Islet precursor cell (in vitro differentiated cells): Measurements from ENCODE around the gene FOXD4L3.
"Not testable (repeated sequence)": the region's sequence is repeated elsewhere in the genome, so short reads cannot be mapped to it uniquely, and the experiment has no call there.

Source experiments
- DNase-seq: peaks from one replicate; pipeline ENCODE4 v3.0.0-alpha.2; 2018

FOXD4L3 gene

GRCh38 chr9:68302567-68302966 lies at the start of gene FOXD4L3:
TSS of gene FOXD4L3 (plus strand) at chr9:68302867. CDS start at chr9:68302952, 85 bp downstream.
- DNase-seq, result not testable (repeated sequence)

- DNase-seq, result not testable (repeated sequence)
Measured at GRCh38 chr9:68281041-68281440, 21.6 kb upstream of the FOXD4L3 start.

- DNase-seq, result not testable (repeated sequence)
Measured at GRCh38 chr9:68303771-68304170, 1.1 kb downstream of the FOXD4L3 start.

DNA sequence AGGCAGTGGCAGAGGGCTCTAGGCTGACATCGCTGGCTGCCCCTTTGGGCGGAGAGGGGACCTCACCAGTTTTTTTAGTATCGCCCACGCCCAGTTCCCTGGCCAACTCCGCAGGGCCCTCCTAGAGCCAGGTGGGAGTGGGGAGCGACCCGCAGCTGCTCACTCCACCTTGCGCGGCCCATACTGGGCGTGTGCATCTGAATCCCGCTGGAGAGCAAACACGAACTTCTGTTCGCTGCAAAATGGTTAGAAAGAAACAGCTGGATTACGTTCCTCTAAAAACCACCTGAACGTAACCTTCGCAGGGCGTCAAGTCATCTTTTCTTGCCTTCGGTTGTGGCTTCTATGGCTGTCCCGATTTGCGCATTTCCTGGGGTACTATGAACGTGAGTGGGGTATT lies 1.5 kb downstream of the FOXD4L3 start:
- DNase-seq, result not testable (repeated sequence)

DNA sequence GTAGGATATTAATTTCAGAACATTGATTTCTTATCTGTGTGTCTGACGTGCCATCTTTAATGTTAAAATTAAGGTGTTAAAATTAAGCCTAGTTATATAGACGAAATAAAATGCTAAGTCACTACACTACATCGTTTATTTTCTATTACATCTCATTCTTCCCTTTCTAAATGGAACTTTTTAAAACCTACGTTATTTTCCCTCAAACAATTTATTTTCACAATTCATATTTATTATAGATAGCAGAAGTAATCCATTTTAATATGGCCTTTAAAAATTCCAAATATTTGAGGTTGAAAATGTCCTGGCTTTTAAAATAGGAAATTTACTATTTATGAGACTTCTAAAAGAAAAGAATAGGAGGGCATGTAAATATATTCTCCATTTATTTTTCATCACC lies 2.1 kb downstream of the FOXD4L3 start:
- DNase-seq, result not testable (repeated sequence)

DNA sequence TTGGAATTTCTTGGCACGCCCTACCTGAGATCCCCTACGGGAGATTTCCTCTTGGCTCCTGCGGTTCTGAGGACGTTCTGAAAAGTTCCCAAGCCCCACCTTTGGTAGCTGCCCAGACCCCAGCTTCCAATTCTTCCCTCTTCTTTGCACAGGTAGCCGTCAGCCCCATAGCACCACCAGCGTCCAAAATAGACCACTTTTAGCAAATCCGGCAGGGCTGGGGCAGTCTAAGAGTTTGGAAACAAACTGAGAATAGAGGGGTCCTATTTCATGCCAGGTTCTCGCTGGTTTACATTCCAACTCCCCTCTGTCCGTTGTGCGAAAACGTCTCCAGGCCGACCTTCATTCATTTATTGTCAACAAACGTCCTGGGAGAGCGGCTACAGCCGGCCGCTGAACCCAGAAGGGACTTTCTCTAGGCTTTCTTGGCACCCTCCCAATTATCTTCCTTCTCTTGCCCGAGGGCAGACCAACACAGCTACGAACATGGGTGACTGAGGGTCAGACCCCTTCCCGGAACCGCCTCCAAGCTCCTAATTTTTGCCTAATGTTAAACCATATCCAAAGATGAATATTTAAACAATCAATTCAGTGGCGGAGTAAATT lies 3.1 kb downstream of the FOXD4L3 start:
- not testable (repeated sequence) for DNase-seq

- DNase-seq, result not testable (repeated sequence)
Measured at GRCh38 chr9:68306391-68306964, 3.8 kb downstream of the FOXD4L3 start.

GRCh38 chr9:68307127-68307526 lies 4.5 kb downstream of the FOXD4L3 start:
- DNase-seq, result not testable (repeated sequence)

DNA sequence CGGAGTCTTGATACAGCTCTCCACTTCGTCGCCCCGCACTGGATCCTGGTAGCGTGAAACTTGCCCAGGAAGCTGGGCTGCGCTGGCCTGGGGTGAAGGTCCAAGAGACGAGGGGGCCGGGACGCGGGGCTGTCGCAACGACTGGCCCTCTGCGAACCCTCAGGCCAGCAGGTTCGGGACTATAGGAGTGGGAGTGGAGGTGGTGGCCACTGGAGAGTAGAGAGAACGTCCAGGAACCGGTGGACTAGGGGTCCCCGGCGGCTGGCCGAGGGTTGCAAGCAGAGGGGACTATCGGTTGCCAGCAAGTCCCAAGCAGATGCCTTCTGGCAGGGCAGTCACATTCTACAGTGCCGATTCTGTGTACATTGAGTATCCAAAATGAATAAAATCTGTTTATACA lies 5.0 kb downstream of the FOXD4L3 start:
- not testable (repeated sequence) for DNase-seq

GRCh38 chr9:68311208-68311607 lies 8.5 kb downstream of the FOXD4L3 start:
- DNase-seq, result not testable (repeated sequence)

DNA sequence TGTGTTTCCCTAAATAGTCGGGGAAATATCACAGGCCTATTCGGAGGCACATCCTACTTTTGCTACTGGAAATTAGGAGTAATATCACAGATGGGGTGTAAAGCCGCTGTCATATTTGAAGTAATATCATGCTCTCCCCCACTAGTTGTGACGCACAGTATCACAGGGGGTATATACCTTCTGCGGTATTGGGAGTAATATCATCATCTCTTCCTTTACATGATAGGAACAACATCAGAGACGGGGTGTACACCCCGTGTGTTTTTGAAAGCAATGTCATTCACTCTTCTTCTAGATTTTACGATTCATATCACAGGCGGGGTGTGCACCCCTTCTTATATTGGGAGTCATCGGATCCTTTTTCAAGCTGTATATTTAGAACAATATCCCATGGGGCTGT lies 15.5 kb downstream of the FOXD4L3 start:
- DNase-seq, result not testable (repeated sequence)

DNA sequence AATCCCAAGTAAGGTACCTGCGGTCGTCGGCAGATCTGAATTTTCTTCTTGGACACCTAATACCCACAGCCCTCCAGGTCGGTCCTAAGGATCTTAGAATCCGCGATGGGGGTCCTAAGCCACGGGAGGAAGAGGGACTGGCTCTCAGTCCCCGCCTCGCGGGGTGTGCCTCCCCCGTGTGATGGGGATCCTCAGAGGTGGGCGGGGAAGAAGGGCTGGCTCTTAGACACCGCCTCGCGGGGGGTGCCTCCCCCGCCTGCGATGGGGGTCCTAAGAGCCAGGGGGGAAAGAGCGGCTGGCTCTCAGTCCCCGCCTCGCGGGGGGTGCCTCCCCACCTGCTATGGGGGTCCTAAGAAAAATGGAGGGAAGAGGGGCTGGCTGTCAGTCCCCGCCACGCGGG lies 21.1 kb downstream of the FOXD4L3 start:
- not testable (repeated sequence) for DNase-seq

DNA sequence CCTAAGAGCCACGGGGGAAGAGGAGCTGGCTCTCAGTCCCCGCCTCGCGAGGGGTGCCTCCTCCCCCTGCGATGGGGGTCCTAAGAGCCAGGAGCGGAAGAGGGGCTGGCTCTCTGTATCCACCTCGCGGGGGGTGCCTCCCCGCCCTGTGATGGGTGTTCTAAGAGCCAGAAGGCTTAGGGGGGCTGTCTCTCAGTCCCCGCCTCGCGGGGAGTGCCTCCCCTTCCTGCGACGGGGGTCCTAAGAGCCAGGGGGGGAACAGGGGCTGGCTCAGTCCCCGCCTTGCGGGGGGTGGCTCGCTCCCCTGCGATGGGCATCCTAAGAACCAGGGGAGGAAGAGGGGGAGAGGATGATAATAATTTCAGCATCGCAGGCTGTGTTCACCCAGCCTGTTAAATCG lies 21.9 kb downstream of the FOXD4L3 start:
- not testable (repeated sequence) for DNase-seq

DNA sequence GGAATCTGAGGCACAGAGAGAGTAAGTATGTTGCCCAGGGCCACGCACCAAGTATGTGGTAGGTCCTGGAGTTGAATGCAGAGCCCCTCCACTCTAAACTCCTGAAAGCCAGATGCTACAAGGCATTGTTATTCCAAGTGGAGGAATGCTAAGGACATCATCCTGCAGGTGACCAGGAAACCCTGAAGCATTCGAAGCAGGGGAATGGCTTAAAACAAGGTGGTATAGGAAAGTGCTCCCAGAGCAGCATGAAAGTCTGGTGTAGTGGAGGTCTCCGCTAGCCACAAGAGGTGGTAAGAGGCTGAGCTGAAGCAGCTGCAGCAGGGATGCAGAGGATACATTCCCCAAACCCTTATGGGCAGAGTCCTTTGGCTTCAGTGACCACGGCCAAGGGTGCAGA lies 26.4 kb downstream of the FOXD4L3 start:
- DNase-seq, result not testable (repeated sequence)

- DNase-seq, result not testable (repeated sequence)
Measured at GRCh38 chr9:68330531-68331173, 28.0 kb downstream of the FOXD4L3 start.

DNA sequence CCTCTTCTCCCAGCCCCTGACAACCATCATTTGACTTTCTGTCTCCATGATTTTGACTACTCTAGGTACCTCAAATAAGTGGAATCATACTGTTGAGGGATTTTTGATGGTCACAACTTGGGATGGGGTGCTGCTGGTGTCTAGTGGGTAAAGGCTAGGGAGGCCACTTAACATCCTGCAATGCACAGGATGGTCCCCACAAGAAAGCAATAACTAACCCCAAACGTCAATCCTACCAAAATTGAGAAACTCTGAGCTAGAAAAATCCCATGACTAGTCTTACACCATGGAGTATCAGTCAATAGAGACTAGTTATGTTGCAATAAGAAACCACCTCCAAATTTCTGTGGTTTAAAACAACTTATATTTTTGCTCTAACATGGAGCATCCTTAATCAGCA lies 29.5 kb downstream of the FOXD4L3 start:
- DNase-seq, result not testable (repeated sequence)

GRCh38 chr9:68335935-68336334 lies 33.3 kb downstream of the FOXD4L3 start:
- DNase-seq, result not testable (repeated sequence)

DNA sequence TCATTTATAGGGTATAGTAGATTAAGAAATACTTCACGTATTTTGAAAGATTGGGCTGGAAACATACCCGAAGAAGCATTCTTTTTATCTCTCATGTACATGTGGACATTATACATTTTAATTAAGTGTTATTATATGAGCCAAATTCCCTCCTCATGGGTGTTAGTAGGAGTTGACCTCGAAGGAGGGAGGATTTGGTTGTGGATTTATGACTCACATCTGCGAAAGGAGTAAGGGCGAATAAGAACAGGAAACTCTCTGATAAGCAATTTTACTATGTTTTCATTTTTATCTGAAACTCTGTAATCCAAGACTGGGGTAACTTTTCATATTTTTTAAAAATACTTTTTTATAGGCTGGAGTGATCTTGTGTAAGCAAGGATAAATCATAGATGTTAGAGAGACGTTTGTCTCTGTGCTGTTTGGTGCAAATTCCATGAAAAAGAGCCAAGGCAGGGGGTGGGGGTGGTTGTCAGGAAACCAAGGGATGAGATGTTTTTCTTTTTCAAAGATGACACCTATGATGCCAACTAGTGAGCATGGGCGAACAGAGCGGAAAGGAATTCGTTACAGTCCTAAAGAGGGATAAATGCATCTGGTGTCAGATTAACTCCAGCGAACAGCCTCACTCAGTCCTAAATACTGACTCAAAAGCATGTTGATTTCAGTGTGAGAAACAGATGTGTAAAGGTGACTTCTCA lies 34.1 kb downstream of the FOXD4L3 start:
- not testable (repeated sequence) for DNase-seq

DNA sequence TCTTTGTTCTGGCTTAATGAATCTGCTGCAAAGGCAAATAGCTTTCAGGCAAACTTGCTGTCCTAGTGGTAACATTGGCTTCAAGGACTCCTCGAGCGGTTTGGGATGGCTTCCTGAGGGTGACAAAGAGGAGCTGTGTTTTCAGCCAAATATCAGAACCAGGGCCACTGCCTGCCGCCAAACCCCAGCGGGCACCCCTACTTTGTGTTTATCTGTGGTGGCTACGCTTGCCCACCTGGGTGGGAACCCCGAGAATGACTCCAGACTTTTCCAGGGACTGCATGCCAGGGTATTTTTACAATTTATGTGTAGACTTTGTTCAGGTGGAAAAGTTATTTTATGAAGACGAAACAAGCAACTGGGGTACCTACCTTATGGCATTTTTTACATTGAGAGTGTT lies 35.3 kb downstream of the FOXD4L3 start:
- not testable (repeated sequence) for DNase-seq

DNA sequence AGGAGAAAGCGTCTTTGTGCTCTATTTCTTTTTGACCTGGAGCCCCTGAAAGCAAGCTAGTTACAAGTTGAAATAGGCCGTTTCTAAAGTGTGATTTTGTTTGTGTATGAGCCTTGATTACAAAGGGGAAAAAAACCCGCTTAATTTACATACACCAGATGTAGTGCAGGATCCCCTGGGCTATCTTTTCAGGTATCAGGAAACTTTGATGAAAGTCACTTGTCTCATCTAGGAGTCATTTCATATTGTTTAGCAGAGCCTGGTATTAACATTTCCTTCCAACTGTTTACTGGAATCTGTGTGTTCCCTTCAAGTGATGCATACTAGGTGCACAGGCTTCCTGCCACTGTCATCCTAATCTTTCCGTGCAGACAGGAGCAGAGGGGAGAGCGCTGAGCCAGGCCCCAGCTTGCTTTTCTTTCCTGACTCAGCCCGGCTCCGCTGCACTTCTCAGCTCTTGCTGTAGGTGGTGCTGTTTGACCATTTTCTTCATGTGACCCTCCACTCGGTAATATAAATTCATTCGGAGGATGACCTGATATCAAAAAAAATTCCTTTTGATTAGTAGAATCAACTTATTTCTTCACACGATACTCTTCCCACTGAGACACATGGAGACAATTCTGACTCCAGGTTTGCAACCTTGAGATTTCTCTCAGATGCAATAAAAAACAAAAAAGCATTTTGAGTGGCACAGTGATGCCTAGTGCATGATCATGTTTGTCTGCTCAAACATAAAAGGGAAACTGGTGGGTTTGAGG lies 39.8 kb downstream of the FOXD4L3 start:
- not testable (repeated sequence) for DNase-seq

DNA sequence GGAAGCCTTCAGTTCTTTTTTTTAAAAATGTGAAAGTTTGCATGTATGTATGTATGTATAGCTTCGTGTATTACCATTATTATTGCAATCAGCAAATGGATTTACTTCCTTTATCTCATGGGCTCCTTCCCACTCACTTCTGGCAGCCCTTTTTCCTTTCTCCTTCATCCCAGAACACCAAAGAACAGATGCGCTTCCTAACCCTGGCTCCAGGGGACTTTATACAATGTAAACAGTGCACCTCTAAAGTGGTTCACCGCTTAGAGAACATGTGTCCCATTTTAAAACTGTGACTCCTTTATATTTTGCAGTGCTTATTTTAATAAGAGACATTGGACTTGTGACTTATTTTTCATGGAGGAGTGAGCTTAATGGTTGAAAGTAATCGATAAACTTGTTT lies 40.6 kb downstream of the FOXD4L3 start:
- DNase-seq, result not testable (repeated sequence)

- not testable (repeated sequence) for DNase-seq
Measured at GRCh38 chr9:68343992-68344391, 41.3 kb downstream of the FOXD4L3 start.

DNA sequence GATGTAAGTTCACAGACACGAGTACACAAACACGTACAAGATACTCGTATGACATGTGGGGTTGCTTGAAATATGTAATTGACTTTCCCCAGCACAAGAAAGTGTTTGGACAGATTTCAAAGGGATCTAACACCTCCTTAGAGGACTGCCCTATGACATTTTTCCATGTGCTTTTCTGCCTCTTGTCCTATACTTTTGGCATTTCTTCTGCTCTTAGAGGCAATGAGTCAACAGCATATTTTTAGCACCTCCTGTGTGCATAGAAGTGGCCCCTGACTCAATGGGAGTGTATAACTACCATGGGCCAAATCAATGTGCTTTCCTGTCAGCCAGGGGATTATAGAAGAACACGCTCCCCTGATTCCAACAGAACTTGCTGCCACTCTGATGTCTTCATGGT lies 49.0 kb downstream of the FOXD4L3 start:
- DNase-seq, result not testable (repeated sequence)
